Endothelial cell of umbilical vein (primary cell): Measurements from ENCODE around the gene GMCL2. TPM values are rescaled to one million over a fixed set of nuclear protein-coding genes. Genes with fewer than 3 reads are reported as not detected.

Source experiments
- BruUV-seq: library from RNA; stranded (reverse); fragments of 400-500 nt; replicated peaks from 2 replicates; lab custom pipeline; 2021; lab: Mats Ljungman, UMichigan
- CTCF ChIA-PET: fragments of 300-600, 350-600 bp; sonication (Branson Sonifier 250); formaldehyde crosslinking; loops from one replicate; lab custom pipeline; 2021; ENCODE audit warnings: antibody characterized with exemption, inconsistent platforms; lab: Charles Lee
- POLR2A ChIA-PET: fragments of 300-600, 350-600 bp; sonication (Branson Sonifier 250); formaldehyde crosslinking; loops from one replicate; lab custom pipeline; 2021; ENCODE audit warnings: antibody characterized with exemption, inconsistent platforms; lab: Charles Lee
- DNase-seq: peaks from one replicate; pipeline ENCODE4 v3.0.0-alpha.2; 2011; ENCODE audit warnings: low read depth, low spot score
- FAIRE-seq: peaks from 2 replicates; lab custom pipeline; 2011; peaks lifted over from hg19 to GRCh38; lab: Jason Lieb, UNC
- H2AFZ ChIP-seq: 2 replicates; pipeline ENCODE4 v1.6.0; 2012; ENCODE audit warnings: low read depth, low read length, control low read depth, inconsistent platforms
- H3K27ac ChIP-seq: 2 replicates; pipeline ENCODE4 v1.5.1; 2011; ENCODE audit warnings: low read depth, mild to moderate bottlenecking, control low read depth, low read length, moderate library complexity; ENCODE audit not compliant: insufficient read depth
- H3K27me3 ChIP-seq, 2 experiments: 2 replicates each; pipeline versions ENCODE4 v1.6.0 to v1.6.1; 2011; ENCODE audit warnings: low read length in 2 of 2, mixed read lengths in 1 of 2; ENCODE audit not compliant: control insufficient read depth in 2 of 2, insufficient read depth in 2 of 2
- H3K36me3 ChIP-seq, 2 experiments: 2 replicates in 1 of 2; 3 replicates in 1 of 2; pipeline ENCODE4 v1.5.1; 2011; ENCODE audit warnings: low read length in 2 of 2, mild to moderate bottlenecking in 1 of 2, moderate library complexity in 1 of 2; ENCODE audit not compliant: control insufficient read depth in 2 of 2, insufficient read depth in 2 of 2; ENCODE audit errors: extremely low read depth in 1 of 2
- H3K4me1 ChIP-seq: 3 replicates; pipeline ENCODE4 v1.5.1; 2011; ENCODE audit warnings: mild to moderate bottlenecking, low read length; ENCODE audit not compliant: control insufficient read depth, insufficient read depth; ENCODE audit errors: extremely low read depth
- H3K4me2 ChIP-seq: 2 replicates; pipeline ENCODE4 v1.6.1; 2011; ENCODE audit warnings: low read length, control low read depth, mixed read lengths; ENCODE audit not compliant: insufficient read depth
- H3K4me3 ChIP-seq, 3 experiments: fragments of 200-600 bp in 1 of 3; sonication (generic), shearing (Covaris generic) in 1 of 3; replicated peaks in 1 of 3; 2 replicates each; pipeline ENCODE4 v1.5.1; 2011 to 2016; ENCODE audit warnings: control low read depth in 3 of 3, low read length in 3 of 3, mild to moderate bottlenecking in 2 of 3, inconsistent platforms in 1 of 3, low read depth in 1 of 3, moderate library complexity in 1 of 3; ENCODE audit not compliant: insufficient read depth in 1 of 3
- H3K79me2 ChIP-seq: 2 replicates; pipeline ENCODE4 v1.6.0; 2012; ENCODE audit warnings: low read length, inconsistent platforms; ENCODE audit not compliant: control insufficient read depth, insufficient read depth
- H3K9ac ChIP-seq: replicated peaks from 2 replicates; pipeline ENCODE3; 2011; ENCODE audit warnings: low read length, control low read depth; ENCODE audit not compliant: insufficient read depth; ENCODE audit errors: extremely low read depth
- H3K9me1 ChIP-seq: replicated peaks from 3 replicates; pipeline ENCODE4 v1.6.0; 2011; ENCODE audit warnings: mild to moderate bottlenecking, low read length; ENCODE audit not compliant: control insufficient read depth, insufficient read depth; ENCODE audit errors: extremely low read depth
- H3K9me3 ChIP-seq: replicated peaks from 2 replicates; pipeline ENCODE4 v1.5.1; 2012; ENCODE audit warnings: low read length, inconsistent platforms; ENCODE audit not compliant: control insufficient read depth, insufficient read depth
- H4K20me1 ChIP-seq: replicated peaks from 2 replicates; pipeline ENCODE3; 2011; ENCODE audit warnings: mild to moderate bottlenecking, low read length; ENCODE audit not compliant: control insufficient read depth, insufficient read depth; ENCODE audit errors: extremely low read depth
- EZH2 ChIP-seq: IDR thresholded peaks from 2 replicates; pipeline ENCODE4 v1.6.1; 2012; ENCODE audit warnings: borderline replicate concordance, low read depth, mild to moderate bottlenecking, moderate library complexity, low read length, inconsistent platforms; ENCODE audit not compliant: severe bottlenecking
- FOS ChIP-seq: IDR thresholded peaks from 2 replicates; pipeline ENCODE4 v1.6.1; 2011; ENCODE audit warnings: mild to moderate bottlenecking, low read length, moderate library complexity, borderline replicate concordance; ENCODE audit not compliant: insufficient read depth
- GATA2 ChIP-seq: IDR thresholded peaks from 2 replicates; pipeline ENCODE4 v1.7.0; 2011; ENCODE audit warnings: low read depth, mild to moderate bottlenecking, moderate library complexity, mixed read lengths, low read length; ENCODE audit not compliant: insufficient read length, insufficient read depth
- JUN ChIP-seq: IDR thresholded peaks from 2 replicates; pipeline ENCODE4 v1.6.1; 2011; ENCODE audit warnings: borderline replicate concordance, low read depth; ENCODE audit not compliant: insufficient read length, insufficient read depth
- MYC ChIP-seq: IDR thresholded peaks from one replicate; pipeline ENCODE4 v1.6.1; 2011; ENCODE audit warnings: mild to moderate bottlenecking, low read depth, low read length
- POLR2A ChIP-seq: IDR thresholded peaks from 2 replicates; pipeline ENCODE4 v1.6.1; 2012; ENCODE audit warnings: low read depth, mild to moderate bottlenecking, control low read depth, low read length
- POLR2AphosphoS5 ChIP-seq: IDR thresholded peaks from 2 replicates; pipeline ENCODE4 v1.6.1; 2012; ENCODE audit warnings: low read depth, mild to moderate bottlenecking, control low read depth, low read length, moderate library complexity; ENCODE audit not compliant: insufficient read depth
- dilution Hi-C: fragments of 300-500 bp; cut with MboI; formaldehyde crosslinking; loops from one replicate; pipeline ENCODE4 v1.15.0; 2019; ENCODE audit warnings: low sequenced_read_pairs; ENCODE audit not compliant: extremely low pct_ligation_motif_present
- intact Hi-C: fragments of 100-400 bp; cut with micrococcal nuclease; formaldehyde crosslinking; loops from one replicate; pipeline ENCODE4 v1.10.0; 2022
- polyA plus RNA-seq, 4 experiments: library from polyadenylated mRNA; depleted of rRNA in 3 of 4; stranded (reverse) in 3 of 4; unstranded in 1 of 4; fragments of >200 nt; gene quantifications; 2 replicates each; pipeline versions ENCODE4 v1.2.1 to v1.2.3, GENCODE V29; 2011 to 2012; ENCODE audit warnings: missing spikeins in 1 of 4
- total RNA-seq: library from RNA; stranded (reverse); gene quantifications from 2 replicates; pipeline ENCODE4 v1.2.3, GENCODE V29; 2021
- TF ChIP-seq, protein P1 (sequence below): IDR thresholded peaks from 2 replicates; pipeline ENCODE4 v1.6.1; 2011; ENCODE audit not compliant: insufficient read depth, insufficient read length
- TF ChIP-seq, protein P2 (sequence below), 2 donors: IDR thresholded peaks; 1 replicate in 1 of 2; 2 replicates in 1 of 2; pipeline ENCODE4 v1.5.1; 2011; ENCODE audit warnings: low read length in 2 of 2, mild to moderate bottlenecking in 2 of 2, moderate library complexity in 2 of 2, control low read depth in 1 of 2, inconsistent platforms in 1 of 2, low read depth in 1 of 2; ENCODE audit not compliant: insufficient read depth in 1 of 2; ENCODE audit errors: extremely low read depth in 1 of 2

GMCL2 gene
- total and polyA plus RNA-seq, 2 donors (not counting 3 experiments of a cell fraction or from before 2014, with no cell fraction given): not detected

DNA sequence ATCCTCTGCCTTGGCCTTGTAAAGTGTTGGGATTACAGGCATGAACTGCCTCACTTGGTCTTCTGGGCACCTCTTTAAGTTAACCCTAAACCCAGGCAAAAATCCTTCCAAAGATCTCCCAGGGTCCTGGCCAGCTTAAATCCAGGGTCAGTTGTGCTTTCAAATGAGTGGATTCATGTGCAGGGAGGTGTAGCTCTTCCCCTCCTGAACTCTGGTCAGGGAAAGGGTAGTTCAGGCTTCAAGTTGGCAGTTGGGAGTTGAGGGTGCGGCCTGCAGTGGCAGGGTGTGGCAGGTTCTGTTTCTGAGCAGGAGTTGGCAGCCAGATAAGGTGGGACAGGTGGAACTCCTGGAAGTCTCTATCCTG lies 20.7 kb upstream of the GMCL2 start:
- Histone ChIP-seq H3K27me3 (no peaks in the 10 kb centered on the region), H3K27ac (no peak overlapping the region), H3K4me3 (no peak overlapping the region), H2AFZ (no peak overlapping the region), H3K9ac (no peak overlapping the region), H3K4me2 (no peak overlapping the region), H3K9me1 (no peaks in the 10 kb centered on the region), H3K36me3 (peaks cover 30 to 53% of the 10 kb centered on the region in 2 experiments), H4K20me1 (peaks cover 4% of the 10 kb centered on the region), H3K4me1 (peaks cover 22% of the 10 kb centered on the region), H3K79me2 (peaks cover 55% of the 10 kb centered on the region), H3K9me3 (no peaks in the 10 kb centered on the region)
- POLR2A ChIA-PET: no interaction called here
- dilution Hi-C loops (no loop called here), intact Hi-C loops (no loop called here)
- FAIRE-seq: no peak
- no peak for TF ChIP-seq POLR2AphosphoS5
- TF ChIP-seq JUN: no peak
- TF ChIP-seq MYC: no peak
- no peak for TF ChIP-seq FOS
- TF ChIP-seq EZH2: no peak
- no peak for TF ChIP-seq GATA2
- no peak for TF ChIP-seq POLR2A
- TF ChIP-seq, protein P1, sequence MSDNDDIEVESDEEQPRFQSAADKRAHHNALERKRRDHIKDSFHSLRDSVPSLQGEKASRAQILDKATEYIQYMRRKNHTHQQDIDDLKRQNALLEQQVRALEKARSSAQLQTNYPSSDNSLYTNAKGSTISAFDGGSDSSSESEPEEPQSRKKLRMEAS: no peak
- TF ChIP-seq, protein P2, sequence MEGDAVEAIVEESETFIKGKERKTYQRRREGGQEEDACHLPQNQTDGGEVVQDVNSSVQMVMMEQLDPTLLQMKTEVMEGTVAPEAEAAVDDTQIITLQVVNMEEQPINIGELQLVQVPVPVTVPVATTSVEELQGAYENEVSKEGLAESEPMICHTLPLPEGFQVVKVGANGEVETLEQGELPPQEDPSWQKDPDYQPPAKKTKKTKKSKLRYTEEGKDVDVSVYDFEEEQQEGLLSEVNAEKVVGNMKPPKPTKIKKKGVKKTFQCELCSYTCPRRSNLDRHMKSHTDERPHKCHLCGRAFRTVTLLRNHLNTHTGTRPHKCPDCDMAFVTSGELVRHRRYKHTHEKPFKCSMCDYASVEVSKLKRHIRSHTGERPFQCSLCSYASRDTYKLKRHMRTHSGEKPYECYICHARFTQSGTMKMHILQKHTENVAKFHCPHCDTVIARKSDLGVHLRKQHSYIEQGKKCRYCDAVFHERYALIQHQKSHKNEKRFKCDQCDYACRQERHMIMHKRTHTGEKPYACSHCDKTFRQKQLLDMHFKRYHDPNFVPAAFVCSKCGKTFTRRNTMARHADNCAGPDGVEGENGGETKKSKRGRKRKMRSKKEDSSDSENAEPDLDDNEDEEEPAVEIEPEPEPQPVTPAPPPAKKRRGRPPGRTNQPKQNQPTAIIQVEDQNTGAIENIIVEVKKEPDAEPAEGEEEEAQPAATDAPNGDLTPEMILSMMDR (IDR thresholded peaks at IDR 0.05; ENCODE audit: extremely low read depth in 1 of 2, insufficient read depth in 1 of 2, low read depth in 1 of 2, low read length in 2 of 2): no peak
- no TSS peak for BruUV-seq
- DNase-seq: no peak
- CTCF ChIA-PET: interaction anchor here (1.3 kb wide), 1 partner anchor 132 kb away, joined by 6 read pairs; no protein-coding TSS in a partner anchor
